Fibroblast of peridontal ligament (primary cell): Measurements from ENCODE around the gene ADGRL3.
"Not testable (repeated sequence)": the region's sequence is repeated elsewhere in the genome, so short reads cannot be mapped to it uniquely, and the experiment has no call there.

Experiments
- DNase-seq: peaks from one replicate; pipeline ENCODE4 v3.0.0-alpha.2; 2010; ENCODE audit errors: extremely low read depth

The ADGRL3 gene

GRCh38 chr4:61350932-61351331 is 150.8 kb downstream of the ADGRL3 start:
- DNase-seq, result no peak

GRCh38 chr4:61356696-61357095 is 156.6 kb downstream of the ADGRL3 start:
- no peak for DNase-seq

- DNase-seq, result no peak
Measured at GRCh38 chr4:61359301-61359700, 159.2 kb downstream of the ADGRL3 start.

GRCh38 chr4:61372817-61373216 is 172.7 kb downstream of the ADGRL3 start:
- DNase-seq, result not testable (repeated sequence)

GRCh38 chr4:61373901-61374440 is 173.8 kb downstream of the ADGRL3 start:
- DNase-seq, result peak; percentile 3

GRCh38 chr4:61374447-61374891 is 174.3 kb downstream of the ADGRL3 start:
- peak; percentile 23 for DNase-seq

GRCh38 chr4:61375301-61375700 is 175.2 kb downstream of the ADGRL3 start:
- DNase-seq, result no peak

GRCh38 chr4:61376301-61376700 is 176.2 kb downstream of the ADGRL3 start:
- DNase-seq, result no peak

- DNase-seq, result no peak
Measured at GRCh38 chr4:61379406-61379805, 179.3 kb downstream of the ADGRL3 start.

GRCh38 chr4:61380865-61381264 is 180.7 kb downstream of the ADGRL3 start:
- DNase-seq, result no peak

- DNase-seq, result no peak
Measured at GRCh38 chr4:61385256-61385655, 185.1 kb downstream of the ADGRL3 start.

- DNase-seq, result not testable (repeated sequence)
Measured at GRCh38 chr4:61387372-61387771, 187.2 kb downstream of the ADGRL3 start.

- no peak for DNase-seq
Measured at GRCh38 chr4:61389640-61390039, 189.5 kb downstream of the ADGRL3 start.

- DNase-seq, result no peak
Measured at GRCh38 chr4:61395754-61396153, 195.6 kb downstream of the ADGRL3 start.

- DNase-seq, result no peak
Measured at GRCh38 chr4:61397174-61397573, 197.0 kb downstream of the ADGRL3 start.

GRCh38 chr4:61400439-61401038 is 200.4 kb downstream of the ADGRL3 start:
- no peak for DNase-seq

GRCh38 chr4:61401771-61402170 is 201.6 kb downstream of the ADGRL3 start:
- DNase-seq, result no peak

GRCh38 chr4:61405307-61405706 is 205.2 kb downstream of the ADGRL3 start:
- no peak for DNase-seq

- DNase-seq, result no peak
Measured at GRCh38 chr4:61406677-61407076, 206.6 kb downstream of the ADGRL3 start.

- DNase-seq, result no peak
Measured at GRCh38 chr4:61407642-61408618, 207.8 kb downstream of the ADGRL3 start.

GRCh38 chr4:61408861-61409260 is 208.7 kb downstream of the ADGRL3 start:
- DNase-seq, result no peak

- DNase-seq, result no peak
Measured at GRCh38 chr4:61411241-61411640, 211.1 kb downstream of the ADGRL3 start.

- no peak for DNase-seq
Measured at GRCh38 chr4:61425315-61425714, 225.2 kb downstream of the ADGRL3 start.
